Endothelial cell of umbilical vein (primary cell): Measurements from ENCODE around the gene RFX6. TPM values are rescaled to one million over a fixed set of nuclear protein-coding genes. Genes with fewer than 3 reads are reported as not detected.

Source experiments
- BruUV-seq: library from RNA; stranded (reverse); fragments of 400-500 nt; replicated peaks from 2 replicates; lab custom pipeline; 2021; lab: Mats Ljungman, UMichigan
- CTCF ChIA-PET: fragments of 300-600, 350-600 bp; sonication (Branson Sonifier 250); formaldehyde crosslinking; loops from one replicate; lab custom pipeline; 2021; ENCODE audit warnings: antibody characterized with exemption, inconsistent platforms; lab: Charles Lee
- POLR2A ChIA-PET: fragments of 300-600, 350-600 bp; sonication (Branson Sonifier 250); formaldehyde crosslinking; loops from one replicate; lab custom pipeline; 2021; ENCODE audit warnings: antibody characterized with exemption, inconsistent platforms; lab: Charles Lee
- DNase-seq: peaks from one replicate; pipeline ENCODE4 v3.0.0-alpha.2; 2011; ENCODE audit warnings: low read depth, low spot score
- FAIRE-seq: peaks from 2 replicates; lab custom pipeline; 2011; peaks lifted over from hg19 to GRCh38; lab: Jason Lieb, UNC
- H2AFZ ChIP-seq: 2 replicates; pipeline ENCODE4 v1.6.0; 2012; ENCODE audit warnings: low read depth, low read length, control low read depth, inconsistent platforms
- H3K27ac ChIP-seq: 2 replicates; pipeline ENCODE4 v1.5.1; 2011; ENCODE audit warnings: low read depth, mild to moderate bottlenecking, control low read depth, low read length, moderate library complexity; ENCODE audit not compliant: insufficient read depth
- H3K27me3 ChIP-seq, 2 experiments: 2 replicates each; pipeline versions ENCODE4 v1.6.0 to v1.6.1; 2011; ENCODE audit warnings: low read length in 2 of 2, mixed read lengths in 1 of 2; ENCODE audit not compliant: control insufficient read depth in 2 of 2, insufficient read depth in 2 of 2
- H3K36me3 ChIP-seq, 2 experiments: 2 replicates in 1 of 2; 3 replicates in 1 of 2; pipeline ENCODE4 v1.5.1; 2011; ENCODE audit warnings: low read length in 2 of 2, mild to moderate bottlenecking in 1 of 2, moderate library complexity in 1 of 2; ENCODE audit not compliant: control insufficient read depth in 2 of 2, insufficient read depth in 2 of 2; ENCODE audit errors: extremely low read depth in 1 of 2
- H3K4me1 ChIP-seq: 3 replicates; pipeline ENCODE4 v1.5.1; 2011; ENCODE audit warnings: mild to moderate bottlenecking, low read length; ENCODE audit not compliant: control insufficient read depth, insufficient read depth; ENCODE audit errors: extremely low read depth
- H3K4me2 ChIP-seq: 2 replicates; pipeline ENCODE4 v1.6.1; 2011; ENCODE audit warnings: low read length, control low read depth, mixed read lengths; ENCODE audit not compliant: insufficient read depth
- H3K4me3 ChIP-seq, 3 experiments: fragments of 200-600 bp in 1 of 3; sonication (generic), shearing (Covaris generic) in 1 of 3; replicated peaks in 1 of 3; 2 replicates each; pipeline ENCODE4 v1.5.1; 2011 to 2016; ENCODE audit warnings: control low read depth in 3 of 3, low read length in 3 of 3, mild to moderate bottlenecking in 2 of 3, inconsistent platforms in 1 of 3, low read depth in 1 of 3, moderate library complexity in 1 of 3; ENCODE audit not compliant: insufficient read depth in 1 of 3
- H3K79me2 ChIP-seq: 2 replicates; pipeline ENCODE4 v1.6.0; 2012; ENCODE audit warnings: low read length, inconsistent platforms; ENCODE audit not compliant: control insufficient read depth, insufficient read depth
- H3K9ac ChIP-seq: replicated peaks from 2 replicates; pipeline ENCODE3; 2011; ENCODE audit warnings: low read length, control low read depth; ENCODE audit not compliant: insufficient read depth; ENCODE audit errors: extremely low read depth
- H3K9me1 ChIP-seq: replicated peaks from 3 replicates; pipeline ENCODE4 v1.6.0; 2011; ENCODE audit warnings: mild to moderate bottlenecking, low read length; ENCODE audit not compliant: control insufficient read depth, insufficient read depth; ENCODE audit errors: extremely low read depth
- H3K9me3 ChIP-seq: replicated peaks from 2 replicates; pipeline ENCODE4 v1.5.1; 2012; ENCODE audit warnings: low read length, inconsistent platforms; ENCODE audit not compliant: control insufficient read depth, insufficient read depth
- H4K20me1 ChIP-seq: replicated peaks from 2 replicates; pipeline ENCODE3; 2011; ENCODE audit warnings: mild to moderate bottlenecking, low read length; ENCODE audit not compliant: control insufficient read depth, insufficient read depth; ENCODE audit errors: extremely low read depth
- CTCF ChIP-seq, 2 donors: IDR thresholded peaks; 1 replicate in 1 of 2; 2 replicates in 1 of 2; pipeline ENCODE4 v1.5.1; 2011; ENCODE audit warnings: low read length in 2 of 2, mild to moderate bottlenecking in 2 of 2, moderate library complexity in 2 of 2, control low read depth in 1 of 2, inconsistent platforms in 1 of 2, low read depth in 1 of 2; ENCODE audit not compliant: insufficient read depth in 1 of 2; ENCODE audit errors: extremely low read depth in 1 of 2
- EZH2 ChIP-seq: IDR thresholded peaks from 2 replicates; pipeline ENCODE4 v1.6.1; 2012; ENCODE audit warnings: borderline replicate concordance, low read depth, mild to moderate bottlenecking, moderate library complexity, low read length, inconsistent platforms; ENCODE audit not compliant: severe bottlenecking
- FOS ChIP-seq: IDR thresholded peaks from 2 replicates; pipeline ENCODE4 v1.6.1; 2011; ENCODE audit warnings: mild to moderate bottlenecking, low read length, moderate library complexity, borderline replicate concordance; ENCODE audit not compliant: insufficient read depth
- GATA2 ChIP-seq: IDR thresholded peaks from 2 replicates; pipeline ENCODE4 v1.7.0; 2011; ENCODE audit warnings: low read depth, mild to moderate bottlenecking, moderate library complexity, mixed read lengths, low read length; ENCODE audit not compliant: insufficient read length, insufficient read depth
- JUN ChIP-seq: IDR thresholded peaks from 2 replicates; pipeline ENCODE4 v1.6.1; 2011; ENCODE audit warnings: borderline replicate concordance, low read depth; ENCODE audit not compliant: insufficient read length, insufficient read depth
- MAX ChIP-seq: IDR thresholded peaks from 2 replicates; pipeline ENCODE4 v1.6.1; 2011; ENCODE audit not compliant: insufficient read depth, insufficient read length
- MYC ChIP-seq: IDR thresholded peaks from one replicate; pipeline ENCODE4 v1.6.1; 2011; ENCODE audit warnings: mild to moderate bottlenecking, low read depth, low read length
- POLR2A ChIP-seq: IDR thresholded peaks from 2 replicates; pipeline ENCODE4 v1.6.1; 2012; ENCODE audit warnings: low read depth, mild to moderate bottlenecking, control low read depth, low read length
- POLR2AphosphoS5 ChIP-seq: IDR thresholded peaks from 2 replicates; pipeline ENCODE4 v1.6.1; 2012; ENCODE audit warnings: low read depth, mild to moderate bottlenecking, control low read depth, low read length, moderate library complexity; ENCODE audit not compliant: insufficient read depth
- dilution Hi-C: fragments of 300-500 bp; cut with MboI; formaldehyde crosslinking; loops from one replicate; pipeline ENCODE4 v1.15.0; 2019; ENCODE audit warnings: low sequenced_read_pairs; ENCODE audit not compliant: extremely low pct_ligation_motif_present
- intact Hi-C: fragments of 100-400 bp; cut with micrococcal nuclease; formaldehyde crosslinking; loops from one replicate; pipeline ENCODE4 v1.10.0; 2022
- polyA plus RNA-seq, 4 experiments: library from polyadenylated mRNA; depleted of rRNA in 3 of 4; stranded (reverse) in 3 of 4; unstranded in 1 of 4; fragments of >200 nt; gene quantifications; 2 replicates each; pipeline versions ENCODE4 v1.2.1 to v1.2.3, GENCODE V29; 2011 to 2012; ENCODE audit warnings: missing spikeins in 1 of 4
- total RNA-seq: library from RNA; stranded (reverse); gene quantifications from 2 replicates; pipeline ENCODE4 v1.2.3, GENCODE V29; 2021

RFX6 gene
- total and polyA plus RNA-seq, 2 donors (not counting 3 experiments of a cell fraction or from before 2014, with no cell fraction given): not detected

GRCh38 chr6:116954335-116954734 lies 77.3 kb downstream of the RFX6 start:
- Histone ChIP-seq H4K20me1 (no peaks in the 10 kb centered on the region), H3K27me3 (no peaks in the 10 kb centered on the region), H3K4me2 (no peak overlapping the region), H3K4me1 (no peaks in the 10 kb centered on the region), H3K27ac (no peak overlapping the region), H3K36me3 (no peaks in the 10 kb centered on the region), H3K9ac (no peak overlapping the region), H2AFZ (no peak overlapping the region), H3K79me2 (no peaks in the 10 kb centered on the region), H3K9me1 (no peaks in the 10 kb centered on the region), H3K9me3 (no peaks in the 10 kb centered on the region), H3K4me3 (no peak overlapping the region)
- intact Hi-C loops: no loop called here
- FAIRE-seq (no peak), DNase-seq (no peak)
- ChIA-PET POLR2A (no interaction called here), CTCF (no interaction called here)
- TF ChIP-seq CTCF (IDR thresholded peaks at IDR 0.05; ENCODE audit: extremely low read depth in 1 of 2, insufficient read depth in 1 of 2, low read depth in 1 of 2, low read length in 2 of 2): no peak
- no peak for TF ChIP-seq FOS
- no peak for TF ChIP-seq POLR2A
- no peak for TF ChIP-seq MYC
- TF ChIP-seq POLR2AphosphoS5: no peak
- no peak for TF ChIP-seq JUN
- no TSS peak for BruUV-seq
- dilution Hi-C loops: no loop called here

GRCh38 chr6:116954938-116955337 lies 77.9 kb downstream of the RFX6 start:
- dilution Hi-C loops: no loop called here
- ChIA-PET CTCF (no interaction called here), POLR2A (no interaction called here)
- no peak overlapping the region for H3K9ac ChIP-seq
- H3K4me2 ChIP-seq: no peak overlapping the region
- H3K27ac ChIP-seq: no peak overlapping the region
- H2AFZ ChIP-seq: no peak overlapping the region
- no peak for DNase-seq
- H3K9me3 ChIP-seq: no peaks in the 10 kb centered on the region
- intact Hi-C loops: no loop called here
- H3K27me3 ChIP-seq: no peaks in the 10 kb centered on the region
- H3K36me3 ChIP-seq: no peaks in the 10 kb centered on the region
- no peaks in the 10 kb centered on the region for H3K79me2 ChIP-seq
- TF ChIP-seq GATA2: no peak
- no peak for TF ChIP-seq FOS
- no peak for TF ChIP-seq EZH2
- TF ChIP-seq MYC: no peak
- no peak for TF ChIP-seq MAX
- TF ChIP-seq JUN: no peak
- no peak for TF ChIP-seq CTCF (IDR thresholded peaks at IDR 0.05; ENCODE audit: extremely low read depth in 1 of 2, insufficient read depth in 1 of 2, low read depth in 1 of 2, low read length in 2 of 2)
- no peak overlapping the region for H3K4me3 ChIP-seq
- H4K20me1 ChIP-seq: no peaks in the 10 kb centered on the region
- no peak for FAIRE-seq
- no peaks in the 10 kb centered on the region for H3K4me1 ChIP-seq
- H3K9me1 ChIP-seq: no peaks in the 10 kb centered on the region
- BruUV-seq: no TSS peak
